HEK293T (cell line): ENCODE results near the gene CCDC85A.

Source experiments
- ARNT ChIP-seq: fragments of 450-650 bp; IDR thresholded peaks from 2 replicates; pipeline ENCODE4 v1.6.1; 2017; ENCODE audit warnings: mild to moderate bottlenecking
- CTBP1 ChIP-seq: fragments of 450-650 bp; IDR thresholded peaks from 2 replicates; pipeline ENCODE4 v1.6.1; 2016; ENCODE audit warnings: borderline replicate concordance
- FOXK2 ChIP-seq: fragments of 450-650 bp; IDR thresholded peaks from 2 replicates; pipeline ENCODE4 v1.6.1; 2016; ENCODE audit warnings: mild to moderate bottlenecking
- FOXM1 ChIP-seq: fragments of 450-650 bp; IDR thresholded peaks from 2 replicates; pipeline ENCODE4 v1.6.1; 2017; ENCODE audit warnings: mild to moderate bottlenecking, borderline replicate concordance
- HDGF ChIP-seq: fragments of 450-650 bp; IDR thresholded peaks from 2 replicates; pipeline ENCODE4 v1.6.1; 2017; ENCODE audit warnings: antibody characterized with exemption, borderline replicate concordance
- NFRKB ChIP-seq: fragments of 450-650 bp; IDR thresholded peaks from 2 replicates; pipeline ENCODE4 v1.6.1; 2016; ENCODE audit warnings: mild to moderate bottlenecking, moderate library complexity
- SP1 ChIP-seq: fragments of 450-650 bp; IDR thresholded peaks from 2 replicates; pipeline ENCODE4 v1.6.1; 2017
- SUZ12 ChIP-seq: fragments of 450-650 bp; IDR thresholded peaks from 2 replicates; pipeline ENCODE4 v1.6.1; 2016; ENCODE audit warnings: mild to moderate bottlenecking
- TARDBP ChIP-seq: fragments of 450-650 bp; IDR thresholded peaks from 2 replicates; pipeline ENCODE4 v1.6.1; 2016
- ZNF384 ChIP-seq: fragments of 450-650 bp; IDR thresholded peaks from 2 replicates; pipeline ENCODE4 v1.6.1; 2016

- no peak for TF ChIP-seq TARDBP
- TF ChIP-seq NFRKB, result no peak
- no peak for TF ChIP-seq FOXM1
- TF ChIP-seq FOXK2, result no peak
- no peak for TF ChIP-seq CTBP1
- no peak for TF ChIP-seq ARNT
- TF ChIP-seq ZNF384, result no peak
- TF ChIP-seq SUZ12, result no peak
- no peak for TF ChIP-seq HDGF
- TF ChIP-seq SP1, result no peak
Measured at GRCh38 chr2:56192664-56193305, 9.0 kb downstream of the CCDC85A start.
